A549 (cell line): Measurements from ENCODE around the gene OSTM1. TPM values are rescaled to one million over a fixed set of nuclear protein-coding genes. Genes with fewer than 3 reads are reported as not detected.

ENCODE experiments used
- ATAC-seq, 2 experiments: fragments of 200-7000 bp in 1 of 2; fragments of >200 bp in 1 of 2; cut with Nextera tagmentation in 1 of 2; cut with Tn5 transposase in 1 of 2; 3 replicates each; pipeline versions ENCODE4 v1.8.0 to v1.9.1; 2018 to 2020; ENCODE audit warnings: mild to moderate bottlenecking in 1 of 2, moderate library complexity in 1 of 2
- CTCF ChIA-PET: fragments of 300-600 bp; sonication (Branson Sonifier 250); formaldehyde crosslinking; extraction: SDS; loops from one replicate; lab custom pipeline; 2021; ENCODE audit warnings: antibody characterized with exemption, inconsistent platforms; lab: Yijun Ruan, JAX
- POLR2A ChIA-PET: fragments of 350-600 bp; formaldehyde crosslinking; extraction: SDS; loops from one replicate; lab custom pipeline; 2021; ENCODE audit warnings: antibody characterized with exemption, inconsistent platforms; lab: Yijun Ruan, JAX
- DNase-seq, 2 experiments: peaks; one replicate each; pipeline versions ENCODE4 v3.0.0 to v3.0.0-alpha.2; 2011 to 2016; ENCODE audit warnings: low read depth in 1 of 2, low spot score in 1 of 2
- FAIRE-seq: peaks from 2 replicates; lab custom pipeline; 2011; peaks lifted over from hg19 to GRCh38; lab: Jason Lieb, UNC
- H3K27ac ChIP-seq, 2 experiments: fragments of >200 bp; sonication (Bioruptor Twin); formaldehyde crosslinking; 3 replicates each; pipeline ENCODE4 v1.5.1; 2016 to 2017
- H3K4me1 ChIP-seq: fragments of >200 bp; sonication (Bioruptor Twin); formaldehyde crosslinking; 3 replicates; pipeline ENCODE4 v1.6.1; 2016
- H3K4me2 ChIP-seq: fragments of >200 bp; sonication (Bioruptor Twin); formaldehyde crosslinking; 3 replicates; pipeline ENCODE4 v1.6.1; 2016
- H3K4me3 ChIP-seq: fragments of >200 bp; sonication (Bioruptor Twin); formaldehyde crosslinking; 3 replicates; pipeline ENCODE4 v1.5.1; 2016
- H3K9me3 ChIP-seq: fragments of >200 bp; sonication (Bioruptor Twin); formaldehyde crosslinking; 3 replicates; pipeline ENCODE4 v1.6.1; 2016
- CBX2 ChIP-seq: fragments of 200-600 bp; sonication (generic); IDR thresholded peaks from 2 replicates; pipeline ENCODE4 v1.6.1; 2016; ENCODE audit warnings: low read depth, mild to moderate bottlenecking, borderline replicate concordance
- CBX8 ChIP-seq: fragments of 200-600 bp; sonication (generic); IDR thresholded peaks from 2 replicates; pipeline ENCODE4 v1.6.1; 2016
- EHF ChIP-seq: fragments of 250-450 bp; sonication (Bioruptor Pico); IDR thresholded peaks from 2 replicates; pipeline ENCODE4 v1.5.0; 2020; ENCODE audit warnings: mild to moderate bottlenecking
- FOSL2 ChIP-seq, 2 experiments: fragments of 450-650 bp in 1 of 2; fragments of >200 bp in 1 of 2; sonication (Bioruptor Twin) in 1 of 2; formaldehyde crosslinking; IDR thresholded peaks; 2 replicates each; pipeline versions ENCODE4 v1.5.0 to v1.6.1; 2016 to 2020; ENCODE audit warnings: mild to moderate bottlenecking in 1 of 2, moderate library complexity in 1 of 2
- FOXS1 ChIP-seq: fragments of 250-450 bp; sonication (Bioruptor Pico); IDR thresholded peaks from 2 replicates; pipeline ENCODE4 v1.5.0; 2020; ENCODE audit warnings: mild to moderate bottlenecking, moderate library complexity
- GATA3 ChIP-seq: IDR thresholded peaks from 2 replicates; pipeline ENCODE4 v1.6.1; 2012; ENCODE audit warnings: borderline replicate concordance
- HES2 ChIP-seq: fragments of >200 bp; sonication (Bioruptor Twin); formaldehyde crosslinking; IDR thresholded peaks from 2 replicates; pipeline ENCODE4 v1.6.1; 2016
- HOXB13 ChIP-seq: fragments of 250-450 bp; sonication (Bioruptor Pico); IDR thresholded peaks from 2 replicates; pipeline ENCODE4 v1.5.0; 2020; ENCODE audit warnings: low read depth, mild to moderate bottlenecking, moderate library complexity
- JUN ChIP-seq, 2 experiments: fragments of >200 bp; sonication (Bioruptor Twin); formaldehyde crosslinking; IDR thresholded peaks; 2 replicates in 1 of 2; 3 replicates in 1 of 2; pipeline ENCODE4 v1.6.1; 2016 to 2017
- KDM1A ChIP-seq: fragments of 200-600 bp; sonication (generic); IDR thresholded peaks from 2 replicates; pipeline ENCODE4 v1.6.1; 2016; ENCODE audit warnings: low read depth, mild to moderate bottlenecking
- KDM5A ChIP-seq: fragments of 200-600 bp; sonication (generic); IDR thresholded peaks from 2 replicates; pipeline ENCODE4 v1.6.1; 2016; ENCODE audit warnings: antibody characterized with exemption, mild to moderate bottlenecking
- MAFK ChIP-seq: fragments of 450-650 bp; IDR thresholded peaks from 2 replicates; pipeline ENCODE4 v1.6.1; 2014; ENCODE audit not compliant: partially characterized antibody
- MAZ ChIP-seq: fragments of 150-350 bp; IDR thresholded peaks from 2 replicates; pipeline ENCODE4 v1.6.1; 2014; ENCODE audit warnings: antibody characterized with exemption, low read depth, low read length, borderline replicate concordance
- NPAS2 ChIP-seq: fragments of 250-450 bp; sonication (Bioruptor Pico); IDR thresholded peaks from 2 replicates; pipeline ENCODE4 v1.8.0; 2022; ENCODE audit warnings: mild to moderate bottlenecking, moderate library complexity, borderline replicate concordance
- PBX3 ChIP-seq: IDR thresholded peaks from 2 replicates; pipeline ENCODE4 v1.6.1; 2012
- PHF8 ChIP-seq: fragments of 200-600 bp; sonication (generic); IDR thresholded peaks from 2 replicates; pipeline ENCODE4 v1.6.1; 2016; ENCODE audit warnings: low read depth, mild to moderate bottlenecking, antibody characterized with exemption, moderate library complexity, borderline replicate concordance
- RCOR1 ChIP-seq: fragments of 150-350 bp; IDR thresholded peaks from 2 replicates; pipeline ENCODE4 v1.6.1; 2014; ENCODE audit warnings: antibody characterized with exemption, low read length, low read depth
- RFX5 ChIP-seq: fragments of 450-650 bp; IDR thresholded peaks from 2 replicates; pipeline ENCODE4 v1.7.1; 2014; ENCODE audit warnings: antibody characterized with exemption, mild to moderate bottlenecking, moderate library complexity
- TP53 ChIP-seq: fragments of 250-450 bp; sonication (Bioruptor Pico); IDR thresholded peaks from 2 replicates; pipeline ENCODE4 v1.5.0; 2021; ENCODE audit warnings: mild to moderate bottlenecking, moderate library complexity
- USF2 ChIP-seq: fragments of 450-650 bp; IDR thresholded peaks from 2 replicates; pipeline ENCODE4 v1.6.1; 2014; ENCODE audit warnings: antibody characterized with exemption
- ZNF302 ChIP-seq: fragments of 250-450 bp; sonication (Bioruptor Pico); IDR thresholded peaks from 2 replicates; pipeline ENCODE4 v1.9.0; 2021; ENCODE audit warnings: inconsistent platforms, mild to moderate bottlenecking, moderate library complexity
- WGBS: methylation state at CpG from one replicate; pipeline ENCODE4 v1.1.6; 2017; ENCODE audit errors: missing lambda C conversion rate; 5-methylcytosine and 5-hydroxymethylcytosine counted together
- polyA plus RNA-seq, 4 experiments: library from polyadenylated mRNA; depleted of rRNA in 3 of 4; stranded (reverse); fragments of >200 nt; fragmentation: RNase III in 1 of 4; extraction: RNeasy Plus Mini Kit Qiagen cat#74134 plus additional on column Dnase treatment in 1 of 4; gene quantifications; 2 replicates in 3 of 4; 3 replicates in 1 of 4; pipeline ENCODE4 v1.2.3, GENCODE V29; 2011 to 2017
- TF ChIP-seq, protein P1 (sequence below): fragments of >200 bp; sonication (Bioruptor Twin); formaldehyde crosslinking; IDR thresholded peaks from 3 replicates; pipeline ENCODE4 v1.5.1; 2016

OSTM1 gene
- polyA plus RNA-seq, 2 of the 4 experiments (the other 2 are of a cell fraction): 16.8 to 41.7 TPM

GRCh38 chr6:108031968-108032367, 42.6 kb downstream of the OSTM1 start:
- no peaks in the 10 kb centered on the region for H3K9me3 ChIP-seq
- H3K4me3 ChIP-seq: no peak overlapping the region
- FAIRE-seq (no peak), ATAC-seq (no peak), DNase-seq (no peak)
- no peak overlapping the region for H3K27ac ChIP-seq
- H3K4me2 ChIP-seq: no peak overlapping the region
- WGBS: 95% methylated on average over 3 of the region's 10 CpGs
- POLR2A ChIA-PET: no interaction called here
- TF ChIP-seq MAZ (no peak), USF2 (no peak), CBX2 (no peak), FOXS1 (CRISPR knock-in tag) (no peak), HES2 (no peak), HOXB13 (CRISPR knock-in tag) (no peak), EHF (CRISPR knock-in tag) (no peak), PHF8 (no peak), RCOR1 (no peak), PBX3 (no peak), JUN (IDR thresholded peaks at IDR 0.05) (no peak), CBX8 (no peak), ZNF302 (CRISPR knock-in tag) (no peak), FOSL2 (IDR thresholded peaks at IDR 0.05) (no peak), FOSL2 (CRISPR knock-in tag; IDR thresholded peaks at IDR 0.05) (no peak), MAFK (no peak), KDM1A (no peak), TP53 (CRISPR knock-in tag) (no peak), NPAS2 (no peak)
- TF ChIP-seq, protein P1, sequence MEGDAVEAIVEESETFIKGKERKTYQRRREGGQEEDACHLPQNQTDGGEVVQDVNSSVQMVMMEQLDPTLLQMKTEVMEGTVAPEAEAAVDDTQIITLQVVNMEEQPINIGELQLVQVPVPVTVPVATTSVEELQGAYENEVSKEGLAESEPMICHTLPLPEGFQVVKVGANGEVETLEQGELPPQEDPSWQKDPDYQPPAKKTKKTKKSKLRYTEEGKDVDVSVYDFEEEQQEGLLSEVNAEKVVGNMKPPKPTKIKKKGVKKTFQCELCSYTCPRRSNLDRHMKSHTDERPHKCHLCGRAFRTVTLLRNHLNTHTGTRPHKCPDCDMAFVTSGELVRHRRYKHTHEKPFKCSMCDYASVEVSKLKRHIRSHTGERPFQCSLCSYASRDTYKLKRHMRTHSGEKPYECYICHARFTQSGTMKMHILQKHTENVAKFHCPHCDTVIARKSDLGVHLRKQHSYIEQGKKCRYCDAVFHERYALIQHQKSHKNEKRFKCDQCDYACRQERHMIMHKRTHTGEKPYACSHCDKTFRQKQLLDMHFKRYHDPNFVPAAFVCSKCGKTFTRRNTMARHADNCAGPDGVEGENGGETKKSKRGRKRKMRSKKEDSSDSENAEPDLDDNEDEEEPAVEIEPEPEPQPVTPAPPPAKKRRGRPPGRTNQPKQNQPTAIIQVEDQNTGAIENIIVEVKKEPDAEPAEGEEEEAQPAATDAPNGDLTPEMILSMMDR: no peak
- no peaks in the 10 kb centered on the region for H3K4me1 ChIP-seq
- CTCF ChIA-PET: interaction anchor here (1.1 kb wide), 1 partner anchor 51 kb away, joined by 3 read pairs; no protein-coding TSS in a partner anchor

GRCh38 chr6:108030211-108030610, 44.3 kb downstream of the OSTM1 start:
- H3K4me2 ChIP-seq: no peak overlapping the region
- H3K9me3 ChIP-seq: no peaks in the 10 kb centered on the region
- no peak for TF ChIP-seq FOSL2 (IDR thresholded peaks at IDR 0.05)
- no peak for TF ChIP-seq FOSL2 (CRISPR knock-in tag; IDR thresholded peaks at IDR 0.05)
- no peak for TF ChIP-seq KDM5A
- TF ChIP-seq GATA3: no peak
- TF ChIP-seq RFX5: no peak
- no peak for TF ChIP-seq NPAS2
- TF ChIP-seq, all 56 proteins: peak for 0
- DNase-seq (no peak), FAIRE-seq (no peak), ATAC-seq (no peak)
- 92% methylated on average over 1 of the region's 1 CpG for whole genome bisulfite sequencing
- CTCF ChIA-PET: interaction anchor here (1.2 kb wide), 1 partner anchor 47 kb away, joined by 5 read pairs; no protein-coding TSS in a partner anchor
- Histone ChIP-seq H3K4me1 (no peaks in the 10 kb centered on the region), H3K4me3 (no peak overlapping the region), H3K27ac (no peak overlapping the region)
- POLR2A ChIA-PET: no interaction called here
